H1 (cell line): ENCODE measurements around the gene LAMP1. TPM values are rescaled to one million over a fixed set of nuclear protein-coding genes. Genes with fewer than 3 reads are reported as not detected.
A peak's percentile ranks its signal among the peaks of the same experiment; 100 is the strongest.

Experiments
- CTCF ChIA-PET: fragments of 300-600 bp; sonication (Branson Sonifier 250); formaldehyde crosslinking; loops from one replicate; lab custom pipeline; 2021; ENCODE audit not compliant: partially characterized antibody; lab: Charles Lee
- POLR2A ChIA-PET: fragments of 300-600 bp; sonication (Branson Sonifier 250); formaldehyde crosslinking; loops from one replicate; lab custom pipeline; 2021; ENCODE audit warnings: inconsistent platforms; ENCODE audit not compliant: partially characterized antibody; lab: Charles Lee
- DNase-seq, 2 experiments: peaks; one replicate each; pipeline versions ENCODE4 v3.0.0 to v3.0.0-alpha.2; 2010 to 2022; ENCODE audit warnings: low spot score in 2 of 2, low read depth in 1 of 2, mixed read lengths in 1 of 2
- FAIRE-seq: peaks from 2 replicates; lab custom pipeline; 2011; peaks lifted over from hg19 to GRCh38; lab: Jason Lieb, UNC
- H2AFZ ChIP-seq: 2 replicates; pipeline ENCODE4 v1.8.1; 2012; ENCODE audit warnings: low read length, inconsistent platforms
- H2AK5ac ChIP-seq: 2 replicates; pipeline ENCODE4 v1.6.1; 2013; ENCODE audit warnings: low read depth, low read length
- H2BK120ac ChIP-seq: replicated peaks from 2 replicates; pipeline ENCODE3; 2013; ENCODE audit warnings: low read depth, low read length, inconsistent platforms
- H2BK12ac ChIP-seq: 2 replicates; pipeline ENCODE4 v1.6.1; 2013; ENCODE audit warnings: low read depth, low read length
- H2BK15ac ChIP-seq: 2 replicates; pipeline ENCODE4 v1.6.1; 2013; ENCODE audit warnings: low read length
- H2BK20ac ChIP-seq: 2 replicates; pipeline ENCODE4 v1.6.1; 2013; ENCODE audit warnings: low read length
- H2BK5ac ChIP-seq: 2 replicates; pipeline ENCODE4 v1.6.1; 2013; ENCODE audit warnings: low read depth, low read length
- H3K14ac ChIP-seq: 2 replicates; pipeline ENCODE4 v1.6.1; 2013; ENCODE audit warnings: inconsistent platforms; ENCODE audit not compliant: insufficient read length
- H3K18ac ChIP-seq: 2 replicates; pipeline ENCODE4 v1.6.1; 2013; ENCODE audit warnings: low read length; ENCODE audit errors: extremely low read depth
- H3K23ac ChIP-seq: 2 replicates; pipeline ENCODE4 v1.6.1; 2013; ENCODE audit warnings: inconsistent platforms; ENCODE audit not compliant: insufficient read length
- H3K23me2 ChIP-seq: 2 replicates; pipeline ENCODE4 v1.6.1; 2013; ENCODE audit warnings: low read depth, low read length
- H3K27ac ChIP-seq: 2 replicates; pipeline ENCODE4 v1.6.1; 2011; ENCODE audit warnings: low read depth, low read length, inconsistent platforms
- H3K27me3 ChIP-seq, 4 experiments: replicated peaks in 1 of 4; 1 replicate in 1 of 4; 2 replicates in 3 of 4; pipeline versions ENCODE4 v1.6.1 to v1.8.1; 2011 to 2013; ENCODE audit warnings: low read length in 3 of 4, mild to moderate bottlenecking in 3 of 4, inconsistent platforms in 2 of 4, mixed read lengths in 2 of 4, moderate library complexity in 1 of 4; ENCODE audit not compliant: control insufficient read depth in 3 of 4, insufficient read depth in 3 of 4; ENCODE audit errors: extremely low read depth in 1 of 4
- H3K36me3 ChIP-seq, 4 experiments: 2 replicates each; pipeline versions ENCODE4 v1.6.1 to v1.8.1; 2011 to 2013; ENCODE audit warnings: mild to moderate bottlenecking in 4 of 4, low read length in 3 of 4, moderate library complexity in 2 of 4, control low read depth in 1 of 4, inconsistent platforms in 1 of 4; ENCODE audit not compliant: insufficient read depth in 4 of 4, control insufficient read depth in 2 of 4
- H3K4ac ChIP-seq: replicated peaks from 2 replicates; pipeline ENCODE3; 2013; ENCODE audit warnings: low read length, low read depth, mixed read lengths, inconsistent platforms; ENCODE audit not compliant: insufficient read length
- H3K4me1 ChIP-seq, 4 experiments: replicated peaks in 1 of 4; 1 replicate in 1 of 4; 2 replicates in 3 of 4; pipeline versions ENCODE4 v1.6.1 to v1.8.1; 2011 to 2013; ENCODE audit warnings: low read length in 3 of 4, inconsistent platforms in 2 of 4, mixed read lengths in 1 of 4; ENCODE audit not compliant: insufficient read depth in 4 of 4, control insufficient read depth in 3 of 4
- H3K4me2 ChIP-seq, 2 experiments: 2 replicates each; pipeline versions ENCODE4 v1.6.1 to v1.8.1; 2011 to 2013; ENCODE audit warnings: low read depth in 2 of 2, low read length in 2 of 2, control low read depth in 1 of 2, inconsistent platforms in 1 of 2, mild to moderate bottlenecking in 1 of 2; ENCODE audit not compliant: insufficient read depth in 1 of 2
- H3K4me3 ChIP-seq, 4 experiments: fragments of 200-600, 300-600 bp in 1 of 4; sonication (generic), shearing (Covaris generic), sonication (Bioruptor Twin) in 1 of 4; 2 replicates each; pipeline versions ENCODE4 v1.5.1 to v1.8.1; 2011 to 2016; ENCODE audit warnings: low read length in 4 of 4, low read depth in 3 of 4, control low read depth in 2 of 4, inconsistent platforms in 2 of 4, mild to moderate bottlenecking in 2 of 4, mixed read lengths in 1 of 4, moderate library complexity in 1 of 4; ENCODE audit not compliant: insufficient read depth in 2 of 4; ENCODE audit errors: extremely low read depth in 1 of 4
- H3K56ac ChIP-seq: replicated peaks from 2 replicates; pipeline ENCODE3; 2013; ENCODE audit warnings: low read depth, mild to moderate bottlenecking, mixed read lengths, low read length, inconsistent platforms; ENCODE audit not compliant: insufficient read length
- H3K79me1 ChIP-seq: 2 replicates; pipeline ENCODE4 v1.6.1; 2013; ENCODE audit warnings: low read depth, low read length, control low read depth
- H3K79me2 ChIP-seq, 2 experiments: 2 replicates each; pipeline versions ENCODE4 v1.6.1 to v1.8.1; 2012 to 2013; ENCODE audit warnings: low read length in 2 of 2, mild to moderate bottlenecking in 2 of 2, inconsistent platforms in 1 of 2; ENCODE audit not compliant: insufficient read depth in 2 of 2, control insufficient read depth in 1 of 2
- H3K9ac ChIP-seq, 4 experiments: replicated peaks in 1 of 4; 1 replicate in 1 of 4; 2 replicates in 3 of 4; pipeline versions ENCODE4 v1.6.1 to v1.8.1; 2011 to 2013; ENCODE audit warnings: low read depth in 3 of 4, low read length in 3 of 4, control low read depth in 2 of 4, mild to moderate bottlenecking in 2 of 4, moderate library complexity in 2 of 4, inconsistent platforms in 1 of 4; ENCODE audit errors: extremely low read depth in 1 of 4
- H3K9me3 ChIP-seq, 2 experiments: 2 replicates each; pipeline versions ENCODE4 v1.6.1 to v1.8.1; 2012 to 2013; ENCODE audit warnings: mild to moderate bottlenecking in 2 of 2, moderate library complexity in 2 of 2, control low read depth in 1 of 2, inconsistent platforms in 1 of 2, low read depth in 1 of 2, low read length in 1 of 2, mixed read lengths in 1 of 2; ENCODE audit not compliant: insufficient read depth in 2 of 2
- H4K20me1 ChIP-seq, 2 experiments: replicated peaks in 1 of 2; 2 replicates each; pipeline versions ENCODE3 to v1.8.1; 2011 to 2013; ENCODE audit warnings: inconsistent platforms in 2 of 2, low read length in 2 of 2, mild to moderate bottlenecking in 1 of 2; ENCODE audit not compliant: insufficient read depth in 2 of 2, control insufficient read depth in 1 of 2
- H4K5ac ChIP-seq: 2 replicates; pipeline ENCODE4 v1.6.1; 2013; ENCODE audit warnings: low read length, low read depth, mixed read lengths, inconsistent platforms; ENCODE audit not compliant: insufficient read length
- H4K8ac ChIP-seq: 2 replicates; pipeline ENCODE4 v1.8.0; 2013; ENCODE audit warnings: mild to moderate bottlenecking, moderate library complexity, low read length, inconsistent platforms; ENCODE audit not compliant: insufficient read depth; ENCODE audit errors: extremely low read depth
- H4K91ac ChIP-seq: replicated peaks from 2 replicates; pipeline ENCODE3; 2013; ENCODE audit warnings: low read length, mixed read lengths, inconsistent platforms; ENCODE audit not compliant: insufficient read length
- BACH1 ChIP-seq: IDR thresholded peaks from 2 replicates; pipeline ENCODE4 v1.6.1; 2012; ENCODE audit warnings: low read length, improper control_type of control experiment
- CHD1 ChIP-seq: IDR thresholded peaks from 2 replicates; pipeline ENCODE4 v1.6.1; 2012; ENCODE audit warnings: low read depth, low read length, improper control_type of control experiment
- CHD2 ChIP-seq: IDR thresholded peaks from 2 replicates; pipeline ENCODE4 v1.6.1; 2012; ENCODE audit warnings: low read length, improper control_type of control experiment
- EP300 ChIP-seq, 2 experiments: IDR thresholded peaks; 1 replicate in 1 of 2; 2 replicates in 1 of 2; pipeline ENCODE4 v1.6.1; 2011 to 2012; ENCODE audit warnings: low read depth in 2 of 2, low read length in 2 of 2, mild to moderate bottlenecking in 2 of 2, borderline replicate concordance in 1 of 2, inconsistent platforms in 1 of 2, moderate library complexity in 1 of 2
- EZH2 ChIP-seq: fragments of 200-600 bp; sonication (generic); IDR thresholded peaks from 2 replicates; pipeline ENCODE4 v1.7.1; 2012; ENCODE audit warnings: low read depth, mild to moderate bottlenecking, moderate library complexity, low read length, inconsistent platforms; ENCODE audit not compliant: severe bottlenecking
- JUN ChIP-seq: IDR thresholded peaks from 2 replicates; pipeline ENCODE4 v1.6.1; 2011; ENCODE audit warnings: low read depth, mild to moderate bottlenecking, improper control_type of control experiment, low read length
- KDM5A ChIP-seq: fragments of 200-600 bp; IDR thresholded peaks from 2 replicates; pipeline ENCODE4 v1.7.1; 2012; ENCODE audit warnings: mild to moderate bottlenecking, low read length, inconsistent platforms, mixed read lengths
- MAFK ChIP-seq: IDR thresholded peaks from 2 replicates; pipeline ENCODE4 v1.6.1; 2012; ENCODE audit warnings: low read depth, mild to moderate bottlenecking, improper control_type of control experiment, low read length
- MAX ChIP-seq: IDR thresholded peaks from 2 replicates; pipeline ENCODE4 v1.6.1; 2012; ENCODE audit warnings: inconsistent platforms
- PHF8 ChIP-seq: fragments of 200-600 bp; sonication (generic); conservative IDR thresholded peaks from 2 replicates; pipeline ENCODE4 v1.7.1; 2012; ENCODE audit warnings: low read depth, mild to moderate bottlenecking, inconsistent platforms, low read length, moderate library complexity
- SIN3A ChIP-seq, 2 experiments: IDR thresholded peaks in 1 of 2; conservative IDR thresholded peaks in 1 of 2; 2 replicates each; pipeline ENCODE4 v1.6.1; 2011 to 2012; ENCODE audit warnings: low read length in 2 of 2, improper control_type of control experiment in 1 of 2, low read depth in 1 of 2, mild to moderate bottlenecking in 1 of 2
- SP2 ChIP-seq: IDR thresholded peaks from 2 replicates; pipeline ENCODE4 v1.6.1; 2012; ENCODE audit warnings: mild to moderate bottlenecking, low read length, inconsistent platforms
- TAF7 ChIP-seq: optimal IDR thresholded peaks from 2 replicates; pipeline ENCODE3; 2011; ENCODE audit warnings: low read depth, mild to moderate bottlenecking, inconsistent platforms, low read length, moderate library complexity, borderline replicate concordance
- YY1 ChIP-seq: IDR thresholded peaks from 2 replicates; pipeline ENCODE4 v1.6.1; 2011; ENCODE audit warnings: low read depth, mild to moderate bottlenecking, low read length
- WGBS, 2 experiments: shearing (Covaris generic) in 1 of 2; methylation state at CpG; one replicate each; pipeline versions ENCODE4 v1.1.6 to v1.1.7; 2013 to 2015; ENCODE audit warnings: low lambda C conversion rate in 2 of 2, mixed read lengths in 2 of 2, inconsistent platforms in 1 of 2, low coverage in 1 of 2, missing lambda C conversion rate in 1 of 2; ENCODE audit not compliant: insufficient replicate concordance in 2 of 2, insufficient coverage in 1 of 2, insufficient read length in 1 of 2; ENCODE audit errors: extremely low coverage in 1 of 2, missing lambda C conversion rate in 1 of 2; 5-methylcytosine and 5-hydroxymethylcytosine counted together
- polyA plus RNA-seq, 7 experiments: library from polyadenylated mRNA; depleted of rRNA in 3 of 7; stranded (reverse) in 5 of 7; unstranded in 2 of 7; fragments of >200 nt in 5 of 7; fragments of 200-250 nt in 2 of 7; gene quantifications; 1 replicate in 5 of 7; 2 replicates in 1 of 7; 4 replicates in 1 of 7; pipeline versions ENCODE4 v1.2.1 to v1.2.3, GENCODE V29; 2011 to 2013; ENCODE audit warnings: missing spikeins in 2 of 7, mixed read lengths in 2 of 7
- total RNA-seq: library from RNA; stranded (reverse); fragmentation: NEBNext Ultra II Directional; extraction: Animal tissue kit (Norgen Biotek cat#: 25700); gene quantifications from 2 replicates; pipeline ENCODE4 v1.2.1, GENCODE V29; 2021

LAMP1 gene
- total and polyA plus RNA-seq, 2 of the 8 experiments (the other 6 are each of a cell fraction or from before 2014, with no cell fraction given), result 97.6 to 140 TPM

GRCh38 chr13:113332615-113333014, 35.6 kb downstream of the LAMP1 start:
- Histone ChIP-seq H3K79me2 (no peaks in the 10 kb centered on the region), H3K23ac (no peak overlapping the region), H3K79me1 (no peaks in the 10 kb centered on the region; the same call in none of the 2 replicates), H2BK5ac (peak overlapping the region; percentile 88; the same call in 1 of the 2 replicates), H2AK5ac (no peak overlapping the region), H3K9me3 (no peaks in the 10 kb centered on the region), H2BK15ac (no peak overlapping the region), H3K9ac (no peak overlapping the region), H2AFZ (no peak overlapping the region), H4K91ac (no peak overlapping the region), H2BK120ac (no peak overlapping the region), H3K4me2 (no peak overlapping the region), H2BK20ac (no peak overlapping the region), H4K5ac (no peak overlapping the region), H4K8ac (no peak overlapping the region), H3K4me3 (no peak overlapping the region), H4K20me1 (peaks cover 0 to 8% of the 10 kb centered on the region in 2 experiments), H3K18ac (no peak overlapping the region), H3K36me3 (peaks cover 0 to 14% (median under 1%) of the 10 kb centered on the region in 4 experiments; a peak in 3 of 8 replicates), H3K4ac (no peak overlapping the region), H3K23me2 (peaks cover 3% of the 10 kb centered on the region; the same call in 1 of the 2 replicates), H3K27ac (no peak overlapping the region), H2BK12ac (no peak overlapping the region), H3K14ac (no peak overlapping the region), H3K4me1 (peaks cover 0 to 5% (median 0%) of the 10 kb centered on the region in 4 experiments; a peak in 3 of 7 replicates), H3K27me3 (no peaks in the 10 kb centered on the region), H3K56ac (no peak overlapping the region)
- POLR2A ChIA-PET, result interaction anchor here (0.8 to 2.8 kb wide), 12 partner anchors 9 to 70 kb away, joined by 3 to 14 read pairs (median 3); partner anchors contain the start of genes GRTP1 and LAMP1
- DNase-seq, result no peak
- TF ChIP-seq PHF8 (no peak), JUN (no peak), MAX (no peak), TAF7 (no peak), CHD2 (no peak), CHD1 (no peak), BACH1 (no peak), EZH2 (no peak), SP2 (no peak), SIN3A (conservative IDR thresholded peaks at IDR 0.05 in 1 of 2, IDR thresholded peaks at IDR 0.05 in 1 of 2; ENCODE audit: low read depth in 1 of 2, low read length in 2 of 2) (no peak), KDM5A (no peak), MAFK (no peak), YY1 (no peak), EP300 (IDR thresholded peaks at IDR 0.05; ENCODE audit: borderline replicate concordance in 1 of 2, low read depth in 2 of 2, low read length in 2 of 2) (no peak)
- FAIRE-seq, result no peak
- CTCF ChIA-PET, result interaction anchor here (2.6 kb wide), 1 partner anchor 59 kb away, joined by 8 read pairs; no protein-coding TSS in a partner anchor
- WGBS, 2 experiments, result 96% methylated on average over 12 of the region's 12 CpGs; no CpG with 5 or more reads in 1 of the 2 experiments
